COR-L47 (cell line): ENCODE data around the gene KCNE3.
"Not testable (repeated sequence)": the region's sequence is repeated elsewhere in the genome, so short reads cannot be mapped to it uniquely, and the experiment has no call there.

Source experiments
- DNase-seq: peaks from one replicate; lab custom pipeline; 2025; lab: John Stamatoyannopoulos, UW

Gene KCNE3

DNA sequence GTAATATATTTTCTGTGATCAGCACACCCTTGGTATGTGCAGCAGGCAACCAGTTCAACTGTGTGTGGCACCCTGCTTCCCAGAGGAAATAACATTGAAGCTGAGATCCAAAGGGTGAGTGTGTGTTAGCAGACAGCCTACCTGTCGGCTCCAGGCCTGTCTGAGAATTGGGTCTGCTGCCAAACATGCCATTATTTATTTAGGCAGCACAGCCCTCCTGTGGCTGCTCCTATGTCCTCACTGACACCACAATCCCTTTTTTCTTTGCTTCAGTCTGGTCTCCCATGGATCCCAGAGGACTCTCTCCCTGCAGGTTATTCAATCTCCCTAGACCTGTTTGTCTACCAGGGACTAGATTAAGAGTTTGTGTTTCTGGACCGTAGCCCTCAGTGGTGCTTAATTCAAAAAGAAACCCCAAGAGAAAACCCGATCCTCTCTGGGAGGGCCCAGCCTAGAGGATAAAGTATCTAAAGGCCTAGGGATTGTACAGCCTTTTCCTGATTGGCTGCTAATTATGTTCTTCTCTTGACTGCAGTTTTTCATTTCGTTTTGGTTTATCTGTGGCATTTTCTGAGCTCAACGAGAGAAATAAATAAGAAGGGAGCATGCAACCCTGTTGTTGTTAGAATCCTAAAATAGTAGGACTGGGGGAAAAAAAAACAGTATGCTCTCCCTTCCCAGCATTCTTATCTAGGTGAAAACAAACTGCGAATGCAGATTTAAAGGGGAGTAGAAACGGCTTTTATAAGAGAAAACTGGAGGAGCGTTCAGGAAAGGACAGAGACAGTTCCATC, 24.1 kb downstream of the KCNE3 start:
- peak; percentile 87 for DNase-seq

DNA sequence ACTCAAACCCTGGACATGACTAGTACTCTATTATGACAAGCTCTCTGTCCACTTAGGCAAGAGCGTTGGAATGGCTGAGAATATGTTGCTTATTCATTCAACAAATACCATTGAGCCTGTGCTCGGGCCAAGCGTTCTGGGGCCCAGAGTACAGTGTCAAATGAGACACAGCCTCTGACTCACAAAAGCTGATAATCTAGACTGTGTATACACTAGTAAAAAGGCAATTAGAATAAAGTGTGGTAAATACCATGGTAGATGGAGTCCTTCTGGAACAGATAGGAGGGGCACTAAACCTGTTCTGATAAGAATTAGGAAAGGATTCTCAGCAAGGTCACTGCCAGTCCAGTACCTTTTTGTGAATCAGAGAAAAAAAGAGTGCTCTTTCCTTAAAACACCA, 24.7 kb downstream of the KCNE3 start:
- no peak for DNase-seq

DNA sequence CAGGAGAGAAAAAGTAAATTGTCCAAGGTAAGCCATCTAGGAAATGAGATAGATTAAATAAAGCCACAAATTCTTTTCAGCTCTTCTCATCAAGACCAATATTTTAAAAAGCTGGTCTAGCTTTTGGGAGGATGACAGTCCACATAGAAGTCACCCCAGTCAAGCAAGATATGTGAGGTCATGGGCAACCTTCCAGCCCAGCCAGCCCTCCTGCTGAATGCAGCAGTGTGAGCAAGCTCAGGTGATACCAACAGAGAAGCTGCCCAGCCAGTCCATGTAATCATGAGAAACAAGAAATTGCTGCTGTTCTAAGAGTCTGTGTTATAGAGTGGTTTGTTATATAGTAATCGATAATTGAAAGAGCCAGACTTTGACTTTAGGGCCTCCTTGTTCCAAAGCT, 28.7 kb downstream of the KCNE3 start:
- no peak for DNase-seq

DNA sequence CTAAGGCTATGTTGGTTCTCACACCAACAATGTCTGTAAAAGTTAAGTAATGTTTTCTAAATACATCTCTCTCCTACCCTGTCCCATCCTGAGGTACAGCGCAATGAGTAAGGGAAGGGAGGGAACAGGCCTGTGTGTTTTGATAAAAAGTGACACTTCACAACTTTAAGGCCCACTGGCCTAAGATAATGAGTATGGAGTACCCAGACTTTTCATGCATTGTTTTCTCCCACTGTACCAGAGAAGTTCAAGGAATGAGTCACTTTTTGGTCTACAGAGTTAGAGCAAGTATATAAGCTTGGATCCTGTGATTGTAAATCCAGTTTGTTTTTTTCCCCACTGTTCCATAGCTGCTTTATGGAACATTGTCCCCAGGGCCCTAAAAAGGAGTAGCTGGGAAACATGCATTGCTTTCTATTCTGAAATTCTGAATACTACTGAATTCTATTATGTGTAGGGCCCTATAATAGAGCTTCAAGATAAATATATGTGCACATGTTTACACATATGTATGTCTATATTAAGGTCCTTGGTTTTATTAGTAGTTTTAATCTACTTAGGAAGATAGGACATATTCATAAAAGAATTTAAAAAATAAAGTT, 29.8 kb downstream of the KCNE3 start:
- DNase-seq: no peak

DNA sequence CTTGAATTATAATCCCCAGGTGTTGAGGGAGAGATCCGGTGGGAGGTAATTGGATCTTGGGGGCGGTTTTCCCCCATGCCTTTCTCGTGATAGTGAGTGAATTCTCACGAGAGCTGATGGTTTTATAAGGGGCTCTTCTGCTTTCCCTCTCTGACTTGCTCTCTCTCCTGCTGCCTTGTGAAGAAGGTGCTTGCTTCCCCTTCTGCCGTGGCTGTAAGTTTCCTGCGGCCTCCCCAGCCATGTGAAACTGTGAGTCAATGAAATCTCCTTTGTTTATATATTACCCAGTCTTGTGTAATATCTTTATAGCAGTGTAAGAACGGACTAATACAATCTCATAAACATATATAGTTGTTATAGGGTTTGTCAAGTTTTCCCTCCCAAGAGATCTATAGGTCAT, 32.8 kb downstream of the KCNE3 start:
- DNase-seq: no peak

DNA sequence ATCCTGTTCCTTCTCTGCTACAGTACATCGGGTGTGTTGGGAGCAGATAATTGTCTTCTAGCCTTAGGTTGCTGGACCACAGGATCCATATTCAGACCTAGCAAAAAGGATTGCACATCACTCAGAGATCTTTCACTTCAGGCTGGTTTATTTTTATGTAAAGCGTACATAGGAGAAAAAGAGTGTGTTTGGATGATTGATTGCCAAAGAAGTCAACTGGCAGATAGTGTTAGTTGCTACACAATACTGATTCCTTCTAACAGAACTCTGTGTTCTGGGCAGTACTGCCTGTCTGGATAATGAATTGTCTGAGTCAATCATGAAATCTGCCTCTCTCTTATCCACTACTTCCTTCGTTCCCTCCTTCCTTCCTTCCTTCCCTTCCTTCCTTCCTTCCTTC, 38.1 kb downstream of the KCNE3 start:
- DNase-seq: no peak

DNA sequence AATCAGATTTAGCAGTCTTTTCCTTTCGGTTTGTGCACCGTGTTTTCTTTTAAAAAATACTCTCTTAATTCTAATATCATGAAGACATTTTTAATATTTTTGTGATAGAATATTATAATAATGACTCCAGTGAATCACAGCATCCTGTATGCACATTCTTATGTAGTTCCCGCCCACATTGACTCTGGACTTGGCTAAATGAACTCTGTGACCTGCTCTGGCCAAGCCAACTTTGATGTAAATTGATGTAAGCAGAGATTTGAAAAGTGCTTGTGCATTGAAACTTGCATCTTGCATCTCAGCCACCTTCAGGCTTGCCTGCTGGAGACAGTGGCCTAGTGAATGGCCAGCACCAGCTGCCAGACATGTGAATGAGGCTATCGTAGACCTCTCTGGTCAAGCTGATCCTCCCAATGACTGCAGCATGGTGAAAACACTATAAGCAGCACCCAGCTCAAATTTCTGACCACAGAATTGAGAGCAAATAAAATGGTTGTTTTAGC, 39.9 kb downstream of the KCNE3 start:
- DNase-seq: no peak

DNA sequence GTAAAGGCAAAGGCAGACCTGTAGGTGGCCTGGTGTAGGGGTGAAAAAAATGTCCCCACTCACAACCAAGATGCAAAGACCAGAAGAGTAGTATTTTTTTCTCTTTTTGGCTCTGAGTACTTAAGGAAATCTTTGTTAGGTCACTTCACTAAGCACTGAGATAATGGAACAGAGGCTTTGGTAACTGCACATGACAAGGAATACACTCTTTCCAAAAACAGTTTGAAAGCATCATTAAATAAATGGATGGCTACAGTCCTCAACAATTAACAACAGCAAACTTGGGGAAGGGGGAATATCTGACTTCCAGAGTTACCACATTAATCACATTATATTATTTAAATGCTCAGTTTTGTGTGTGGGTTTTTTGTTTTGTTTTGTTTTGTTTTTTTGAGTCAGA, 42.2 kb downstream of the KCNE3 start:
- no peak for DNase-seq

DNA sequence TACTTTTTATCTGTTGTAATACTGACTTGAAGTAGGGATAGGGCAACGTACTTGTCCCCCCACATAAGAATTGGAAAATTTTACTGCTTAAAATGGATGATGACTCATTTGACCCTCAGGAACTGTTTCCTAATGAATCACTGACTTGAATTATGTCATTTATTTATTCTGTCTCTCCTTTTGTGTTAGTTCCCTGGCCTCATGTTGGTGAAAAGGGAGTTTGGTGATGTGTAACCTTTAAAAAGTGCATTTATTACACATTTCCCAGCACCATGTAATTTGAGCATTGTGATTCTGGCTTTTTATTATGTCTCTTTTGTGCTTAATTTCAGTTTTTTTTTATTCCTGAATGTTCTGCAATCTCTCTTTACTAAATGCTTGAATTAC, 48.8 kb downstream of the KCNE3 start:
- DNase-seq: no peak

DNA sequence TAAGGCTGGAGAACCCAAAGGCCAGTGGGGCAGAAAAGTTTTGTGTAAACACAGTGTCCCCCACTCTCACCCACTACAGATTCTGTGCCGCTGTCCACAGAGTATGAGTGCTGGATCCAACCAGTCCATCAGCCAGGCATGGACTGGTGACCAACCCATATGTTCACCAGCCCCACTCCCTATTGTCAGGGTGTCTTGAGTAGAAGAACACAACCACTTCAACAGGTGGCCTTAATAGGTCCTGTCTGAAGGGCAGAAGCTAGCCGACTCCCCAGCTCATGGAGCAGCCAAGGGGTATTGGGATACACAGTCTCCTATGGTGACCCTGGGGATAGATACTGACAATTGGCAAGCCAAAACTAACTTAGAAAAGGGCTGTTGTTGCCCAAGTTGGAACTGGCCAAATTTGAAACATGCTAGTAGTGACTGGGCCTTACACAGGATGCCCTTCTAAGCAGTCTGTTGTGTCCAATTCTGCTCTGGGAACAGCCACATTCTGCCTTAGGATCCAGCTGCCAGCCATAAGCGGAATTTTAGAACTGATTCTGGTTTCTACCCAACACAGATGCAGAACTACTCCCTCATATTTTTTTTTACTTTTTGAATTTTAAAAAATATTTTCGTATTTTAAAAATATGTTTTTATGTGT, 49.4 kb downstream of the KCNE3 start:
- no peak for DNase-seq

DNA sequence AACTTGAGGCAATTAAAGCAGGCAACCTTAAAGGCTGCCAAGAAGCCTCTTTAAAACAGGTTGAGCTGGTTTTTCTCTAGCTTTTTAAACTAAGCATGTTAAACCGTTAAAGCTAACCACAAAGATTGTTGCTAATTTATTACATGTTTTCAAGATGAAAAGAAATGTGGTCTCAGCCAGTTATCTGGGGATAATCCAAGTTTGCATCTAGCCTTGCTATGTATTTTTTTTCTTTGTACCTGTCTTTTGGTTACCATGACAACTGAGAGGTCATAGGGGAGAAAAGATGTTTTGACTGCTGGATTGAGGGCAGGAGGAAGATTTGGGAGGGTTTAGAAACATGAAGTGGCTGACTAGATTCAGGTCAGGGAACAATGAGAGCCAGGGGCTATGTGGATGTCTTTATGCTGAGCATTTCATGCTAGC, 50.0 kb downstream of the KCNE3 start:
- no peak for DNase-seq

DNA sequence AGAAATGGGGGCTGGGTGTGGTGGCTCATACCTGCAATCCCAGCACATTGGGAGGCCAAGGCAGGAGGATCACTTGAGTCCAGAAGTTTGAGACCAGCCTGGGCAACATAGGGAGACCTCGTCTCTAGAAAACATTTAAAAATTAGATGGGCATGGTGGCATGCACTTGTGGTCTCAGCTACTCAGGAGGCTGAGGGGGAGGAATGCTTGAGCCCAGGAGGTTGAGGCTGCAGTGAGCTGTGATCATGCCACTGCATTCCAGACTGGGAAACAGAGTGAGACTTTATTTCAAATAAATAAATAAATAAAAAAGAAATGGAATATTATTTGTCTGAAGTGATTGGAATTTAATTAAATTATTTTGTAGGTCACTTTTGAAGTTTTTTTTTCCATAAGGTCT, 50.4 kb downstream of the KCNE3 start:
- not testable (repeated sequence) for DNase-seq

DNA sequence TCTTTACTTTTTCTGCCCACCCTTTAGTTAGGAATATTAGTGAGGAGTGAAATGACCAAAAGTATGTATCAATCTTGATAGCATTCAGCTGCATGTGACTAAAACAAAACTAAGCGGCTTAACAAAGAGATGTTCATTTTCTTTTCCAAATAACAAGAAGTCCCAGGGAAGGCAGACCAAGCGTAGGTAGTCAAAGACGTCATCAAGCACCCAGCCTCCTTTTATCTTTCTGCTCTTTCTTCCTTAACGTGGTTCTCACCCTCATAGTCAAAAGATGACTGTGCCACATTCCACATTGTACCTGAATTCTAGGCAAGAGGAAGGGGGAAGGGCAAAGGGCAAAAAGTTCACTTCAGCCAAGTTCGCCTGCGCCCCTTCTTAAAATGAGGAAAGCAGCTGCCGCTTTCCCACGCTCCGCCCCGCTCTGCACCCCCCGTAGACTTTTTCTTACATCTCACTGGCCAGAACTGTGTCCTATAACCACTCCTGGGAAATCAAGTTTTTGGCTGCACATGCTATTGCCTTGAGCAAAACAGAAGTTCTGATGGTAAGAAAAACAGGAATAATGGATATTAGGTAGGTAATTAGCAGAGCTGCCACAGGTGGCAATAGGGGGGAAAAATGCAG, 54.5 kb downstream of the KCNE3 start:
- no peak for DNase-seq

DNA sequence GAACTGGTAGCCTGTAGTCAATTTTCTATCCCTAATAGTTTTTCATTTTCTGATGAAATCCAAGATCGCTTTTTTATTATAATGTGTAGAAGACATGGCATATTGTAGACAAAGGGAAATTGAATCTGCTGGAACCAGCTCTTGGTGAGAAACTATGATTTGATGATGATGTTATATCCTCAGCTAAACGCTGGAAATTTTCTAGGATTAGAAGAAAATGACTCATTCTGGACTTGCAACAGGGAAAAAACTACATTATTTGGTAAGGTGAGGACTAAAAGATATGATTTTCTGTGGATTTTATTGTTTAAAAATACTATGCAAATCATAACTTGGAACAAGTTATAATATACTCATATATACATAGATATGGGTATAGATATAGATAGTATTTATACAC, 55.0 kb downstream of the KCNE3 start:
- no peak for DNase-seq

DNA sequence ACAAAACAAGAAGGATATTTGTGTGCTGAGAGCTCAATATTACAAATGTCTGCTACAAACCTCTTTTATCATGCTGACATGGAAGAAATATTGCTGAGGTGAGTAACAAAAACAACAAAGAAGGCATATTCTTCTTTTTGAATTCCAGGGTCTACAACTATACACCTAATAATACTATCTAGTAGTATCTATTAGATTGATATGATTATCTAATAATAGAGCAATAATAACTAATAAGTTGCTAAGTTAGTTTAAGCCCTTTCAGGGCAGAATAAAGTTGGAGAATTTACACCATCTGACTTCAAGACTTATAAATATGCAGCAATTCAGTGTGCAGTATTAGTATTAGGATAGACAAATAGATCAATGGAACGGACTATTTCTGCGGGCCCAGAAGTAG, 57.7 kb downstream of the KCNE3 start:
- DNase-seq: no peak
